ENCODE measurements around the gene ITIH6. TPM values are rescaled to one million over a fixed set of nuclear protein-coding genes. Genes with fewer than 3 reads are reported as not detected.

Gene ITIH6
- total and polyA plus RNA-seq, 2 donors (not counting 1 experiment from before 2014, with no cell fraction given), result not detected

DNA sequence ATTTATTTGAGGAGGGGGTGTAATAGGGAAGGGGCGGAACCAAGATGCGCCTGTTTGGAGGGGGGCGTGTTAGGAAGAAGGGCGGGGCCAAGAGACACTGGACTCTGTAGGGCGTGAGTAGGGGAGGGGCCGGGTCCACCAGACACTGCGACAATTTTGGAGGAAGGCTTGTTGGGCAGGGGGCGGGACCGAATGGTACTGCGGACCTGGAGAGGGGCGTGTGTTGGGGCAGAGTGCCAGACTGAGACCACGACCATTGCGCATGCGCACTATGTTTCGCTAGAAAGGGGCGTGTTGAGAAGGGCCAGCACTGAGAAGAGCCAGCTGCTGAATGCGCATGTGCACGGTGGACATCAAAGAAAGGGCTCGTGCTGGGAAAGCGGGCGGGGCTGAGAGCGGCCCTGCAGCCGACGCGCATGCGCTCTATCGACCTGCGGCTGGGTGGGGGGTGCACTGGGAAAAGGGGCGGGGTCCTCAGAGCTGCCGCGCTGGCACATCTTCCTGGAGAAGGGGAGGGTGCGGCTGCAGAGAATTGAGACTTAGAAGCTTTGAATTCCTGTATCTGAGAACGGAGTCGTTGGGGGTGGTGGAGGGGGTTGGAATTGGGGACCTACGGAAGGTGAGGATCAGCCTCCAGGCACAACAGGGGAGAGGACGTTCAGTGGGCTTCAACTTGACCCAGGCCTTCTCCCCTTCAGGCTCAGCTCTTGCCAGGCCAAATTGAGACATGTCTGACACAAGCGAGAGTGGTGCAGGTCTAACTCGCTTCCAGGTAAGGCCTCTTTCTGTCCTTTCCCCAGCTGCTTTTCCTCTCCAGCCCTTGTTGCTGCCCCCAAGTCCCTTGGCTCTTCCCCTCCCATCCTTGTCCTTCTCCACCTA lies 10.8 kb upstream of the ITIH6 start:
- peaks cover 0 to 15% of the 10 kb centered on the region in 2 experiments for H3K36me3 ChIP-seq (replicated peaks in 1 of 2; ENCODE audit: control extremely low read depth in 1 of 2, control insufficient read depth in 1 of 2, extremely low read depth in 1 of 2, insufficient read depth in 2 of 2, low read length in 1 of 2)
- peak overlapping the region; percentile 80 for H3K4me2 ChIP-seq (replicated peaks; ENCODE audit: low read depth, low read length, poor library complexity, severe bottlenecking)
- peak overlapping the region; percentile 72 for H2AFZ ChIP-seq (ENCODE audit: insufficient read depth, low read depth, low read length, poor library complexity, severe bottlenecking)
- TF ChIP-seq, protein P1, sequence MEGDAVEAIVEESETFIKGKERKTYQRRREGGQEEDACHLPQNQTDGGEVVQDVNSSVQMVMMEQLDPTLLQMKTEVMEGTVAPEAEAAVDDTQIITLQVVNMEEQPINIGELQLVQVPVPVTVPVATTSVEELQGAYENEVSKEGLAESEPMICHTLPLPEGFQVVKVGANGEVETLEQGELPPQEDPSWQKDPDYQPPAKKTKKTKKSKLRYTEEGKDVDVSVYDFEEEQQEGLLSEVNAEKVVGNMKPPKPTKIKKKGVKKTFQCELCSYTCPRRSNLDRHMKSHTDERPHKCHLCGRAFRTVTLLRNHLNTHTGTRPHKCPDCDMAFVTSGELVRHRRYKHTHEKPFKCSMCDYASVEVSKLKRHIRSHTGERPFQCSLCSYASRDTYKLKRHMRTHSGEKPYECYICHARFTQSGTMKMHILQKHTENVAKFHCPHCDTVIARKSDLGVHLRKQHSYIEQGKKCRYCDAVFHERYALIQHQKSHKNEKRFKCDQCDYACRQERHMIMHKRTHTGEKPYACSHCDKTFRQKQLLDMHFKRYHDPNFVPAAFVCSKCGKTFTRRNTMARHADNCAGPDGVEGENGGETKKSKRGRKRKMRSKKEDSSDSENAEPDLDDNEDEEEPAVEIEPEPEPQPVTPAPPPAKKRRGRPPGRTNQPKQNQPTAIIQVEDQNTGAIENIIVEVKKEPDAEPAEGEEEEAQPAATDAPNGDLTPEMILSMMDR (IDR thresholded peaks at IDR 0.05), result no peak
- no peak for TF ChIP-seq EZH2 (IDR thresholded peaks at IDR 0.05; ENCODE audit: borderline replicate concordance, insufficient read depth, low read depth, low read length, poor library complexity, severe bottlenecking)
- Mint-ChIP-seq H3K4me3 (peak overlapping the region; percentile 96), H3K9me3 (ENCODE audit: insufficient read depth) (no peaks in the 10 kb centered on the region), H3K27ac (peak overlapping the region; percentile 93), H3K4me1 (peaks cover 5% of the 10 kb centered on the region), H3K27me3 (no peaks in the 10 kb centered on the region)
- peak overlapping the region; percentile 64 to 82 for H3K27ac ChIP-seq (ENCODE audit: low read length in 2 of 2)
- DNase-seq (peak; percentile 92), ATAC-seq (ENCODE audit: low read depth) (peak; percentile 92)
- ChIA-PET CTCF (interaction anchor here (3.0 kb wide), 1 partner anchor 169 kb away, joined by 10 read pairs; no protein-coding TSS in a partner anchor), POLR2A (interaction anchor here (0.5 to 1.0 kb wide), 5 partner anchors 169 to 766 kb away, joined by 3 to 10 read pairs (median 3); partner anchors contain the start of genes GNL3L and TSR2)
- H3K4me1 ChIP-seq (ENCODE audit: control insufficient read depth in 2 of 2, insufficient read depth in 2 of 2, low read length in 2 of 2), result peaks cover 8 to 16% of the 10 kb centered on the region in 2 donors
- intact Hi-C loops (cut with micrococcal nuclease), result loop anchor here (1.0 to 10.0 kb wide), 9 partner anchors 170 to 1812 kb away; partner anchors contain the start of genes APEX2, HUWE1, RRAGB and TSPYL2
- no peaks in the 10 kb centered on the region for H3K9me3 ChIP-seq (ENCODE audit: control extremely low read depth in 1 of 3, control insufficient read depth in 2 of 3, insufficient read depth in 1 of 3, low read length in 2 of 3)
- H4K20me1 ChIP-seq (ENCODE audit: control insufficient read depth, insufficient read depth, low read length, poor library complexity, severe bottlenecking), result no peaks in the 10 kb centered on the region
- H3K79me2 ChIP-seq (ENCODE audit: control insufficient read depth, insufficient read depth, low read length), result no peaks in the 10 kb centered on the region
- H3K27me3 ChIP-seq (replicated peaks in 1 of 4; ENCODE audit: control extremely low read depth in 1 of 4, control insufficient read depth in 3 of 4, insufficient read depth in 4 of 4, low read length in 3 of 4), result no peaks in the 10 kb centered on the region
- 2% methylated on average over 27 of the region's 38 CpGs for WGBS (ENCODE audit: insufficient coverage)
- H3K9ac ChIP-seq (ENCODE audit: low read length), result peak overlapping the region; percentile 82
- H3K4me3 ChIP-seq (ENCODE audit: control extremely low read depth in 1 of 5, extremely low read depth in 1 of 5, insufficient read depth in 1 of 5, low read depth in 2 of 5, low read length in 4 of 5), result peak overlapping the region in 4 of 5 experiments; percentile 67 to 81 (median 76)

Measured in B cell (primary cell).